Renal cortex interstitium (tissue), 11 donors: Measurements from ENCODE around the gene ANAPC16. TPM values are rescaled to one million over a fixed set of nuclear protein-coding genes. Genes with fewer than 3 reads are reported as not detected.
"Not testable (repeated sequence)": the region's sequence is repeated elsewhere in the genome, so short reads cannot be mapped to it uniquely, and the experiment has no call there.

Experiments
- DNase-seq, 11 donors: peaks; one replicate each; pipeline ENCODE4 v3.0.0-alpha.2; 2013; ENCODE audit warnings: low read depth in 9 of 11, low spot score in 4 of 11; ENCODE audit errors: extremely low read depth in 1 of 11
- polyA plus RNA-seq, 3 donors: library from polyadenylated mRNA; unstranded; fragments of 120-200 nt; gene quantifications; one replicate each; pipeline ENCODE4 v1.2.1, GENCODE V29; 2013; ENCODE audit not compliant: insufficient read length in 3 of 3

ANAPC16 gene
- polyA plus RNA-seq, 3 donors = 175 to 213 (median 178) TPM

DNA sequence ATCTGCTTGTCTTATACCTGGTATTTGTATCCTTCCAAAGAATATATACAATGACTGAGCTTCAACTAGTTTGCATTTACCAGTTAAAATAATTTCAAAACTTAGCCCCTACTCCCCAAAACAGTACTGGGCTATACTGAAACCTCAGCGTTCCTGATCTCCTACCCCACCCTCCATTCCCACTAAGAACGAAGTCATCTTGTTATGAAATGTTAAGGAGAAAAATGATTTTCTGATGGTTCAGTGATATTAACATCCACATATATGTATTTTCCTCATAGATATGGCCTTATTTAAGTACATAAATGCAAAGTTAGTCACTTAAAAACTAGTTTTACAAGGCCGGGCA lies 28.9 kb upstream of the ANAPC16 start:
- DNase-seq = no peak

DNA sequence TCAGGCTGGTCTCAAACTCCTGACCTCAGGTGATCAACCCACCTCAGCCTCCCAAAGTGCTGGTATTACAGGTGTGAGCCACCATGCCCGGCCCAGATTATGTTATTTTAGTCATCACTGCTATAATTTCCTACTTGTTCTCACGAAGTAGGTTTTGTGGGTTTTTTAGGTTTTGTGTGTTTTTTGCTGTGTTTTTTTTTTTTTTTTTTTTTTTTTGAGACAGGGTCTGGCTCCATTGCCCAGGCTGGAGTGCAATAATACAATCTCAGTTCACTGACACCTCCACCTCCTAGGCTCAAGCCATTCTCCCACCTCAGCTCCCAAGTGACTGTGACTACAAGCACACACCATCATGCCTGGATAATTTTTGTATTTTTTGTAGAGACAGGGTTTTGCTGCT lies 20.9 kb upstream of the ANAPC16 start:
- DNase-seq = no peak

DNA sequence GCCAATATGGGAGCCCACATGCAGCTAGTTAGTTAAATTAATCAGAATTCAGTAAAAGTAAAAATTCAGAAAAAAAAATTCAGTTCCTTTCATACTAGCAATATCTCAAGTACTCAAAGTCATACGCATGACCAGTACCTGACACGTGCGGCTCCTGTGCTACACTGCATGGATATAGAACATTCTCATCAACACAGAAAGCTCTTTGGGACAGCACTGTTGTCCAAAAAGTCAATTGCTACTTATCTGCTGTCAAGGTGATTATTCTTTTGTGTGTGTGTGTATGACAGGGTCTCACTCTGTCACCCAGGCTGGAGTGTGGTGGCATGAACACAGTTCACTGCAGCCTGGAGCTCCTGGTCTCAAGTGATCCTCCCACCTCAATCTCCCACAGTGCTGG lies 14.9 kb upstream of the ANAPC16 start:
- no peak for DNase-seq

DNA sequence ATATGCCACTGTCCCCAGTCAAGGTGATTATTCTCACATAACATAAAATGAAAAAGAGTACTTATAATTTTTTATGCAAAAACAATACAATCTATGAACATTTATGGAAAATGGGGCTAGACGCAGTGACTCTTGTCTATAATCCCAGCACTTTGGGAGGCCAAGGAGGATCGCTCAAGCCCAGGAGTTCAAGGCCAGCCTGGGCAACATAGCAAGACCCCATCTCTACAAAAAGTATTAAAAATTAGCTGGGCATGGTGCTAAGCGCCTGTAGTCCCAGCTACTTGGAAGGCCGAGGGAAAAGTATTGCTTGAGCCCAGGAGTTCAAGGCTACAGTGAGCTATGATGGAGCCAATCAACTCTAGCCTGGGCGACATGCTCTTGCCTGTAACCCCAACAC lies 14.5 kb upstream of the ANAPC16 start:
- DNase-seq = no peak

GRCh38 chr10:72204296-72204695 lies 11.5 kb upstream of the ANAPC16 start:
- no peak for DNase-seq

GRCh38 chr10:72204724-72205123 lies 11.1 kb upstream of the ANAPC16 start:
- no peak for DNase-seq

DNA sequence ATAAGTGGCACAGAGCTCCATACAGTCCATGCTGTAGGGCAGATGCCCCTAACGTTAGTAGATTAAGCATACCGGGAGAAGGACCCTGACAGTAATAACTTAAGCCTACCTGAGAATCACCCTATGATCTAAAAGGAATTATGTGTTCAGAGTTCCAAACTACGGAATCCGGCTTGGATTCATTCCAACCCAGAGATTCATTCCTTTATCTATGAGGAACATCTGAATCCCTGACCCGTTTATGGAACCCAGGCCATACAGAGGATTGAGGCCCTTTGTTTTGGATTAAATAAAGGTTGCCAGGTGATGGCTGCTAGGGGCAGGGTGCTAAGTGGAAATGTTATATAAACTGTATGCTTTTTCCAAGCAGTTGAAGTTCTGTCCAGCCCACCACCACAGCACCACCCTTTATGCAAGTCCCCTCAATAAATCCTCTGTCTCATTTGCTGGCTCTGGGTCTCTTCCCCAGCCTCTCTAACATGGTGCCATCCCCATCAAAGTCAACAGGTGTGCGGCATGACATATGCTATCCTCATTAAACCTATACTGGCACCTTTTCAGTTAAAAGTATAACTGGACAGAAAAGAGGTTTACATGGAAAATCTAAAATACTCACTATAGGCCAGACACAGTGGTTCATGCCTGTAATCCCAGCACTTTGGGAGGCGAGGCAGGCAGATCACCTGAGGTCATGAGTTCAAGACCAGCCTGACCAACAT lies 9.1 kb upstream of the ANAPC16 start:
- DNase-seq = no peak

DNA sequence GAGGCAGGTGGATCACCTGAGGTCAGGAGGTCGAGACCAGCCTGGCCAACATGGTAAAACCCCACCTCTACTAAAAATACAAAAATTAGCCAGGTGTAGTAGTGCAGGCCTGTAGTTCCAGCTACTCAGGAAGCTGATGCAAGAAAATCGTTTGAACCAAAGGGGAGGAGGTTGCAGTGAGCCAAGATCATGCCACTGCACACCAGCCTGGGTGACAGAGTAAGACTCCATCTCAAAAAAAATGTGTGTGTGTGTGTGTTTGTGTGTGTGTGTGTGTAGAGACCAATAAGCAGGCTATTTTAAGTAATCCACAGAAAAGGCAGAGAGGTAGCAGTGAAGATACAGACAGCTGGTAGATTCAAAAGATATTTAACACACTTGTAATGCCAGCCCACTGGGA lies 7.3 kb upstream of the ANAPC16 start:
- not testable (repeated sequence) for DNase-seq

DNA sequence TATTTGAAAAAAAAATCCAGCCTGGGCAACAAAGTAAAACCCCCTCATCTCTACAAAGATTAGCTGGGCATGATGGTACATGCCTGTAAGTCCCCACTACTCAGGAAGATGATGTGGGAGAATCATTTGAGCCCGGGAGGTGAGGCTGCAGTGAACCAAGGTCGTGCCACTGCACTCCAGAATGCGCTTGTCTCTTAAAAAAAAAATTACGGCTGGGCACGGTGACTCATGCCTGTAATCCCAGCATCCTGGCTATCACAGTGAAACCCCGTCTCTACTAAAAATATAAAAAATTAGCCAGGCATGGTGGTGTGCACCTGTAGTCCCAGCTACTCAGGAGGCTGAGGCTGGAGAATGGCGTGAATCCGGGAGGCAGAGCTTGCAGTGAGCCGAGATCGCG lies 4.4 kb upstream of the ANAPC16 start:
- not testable (repeated sequence) for DNase-seq

- DNase-seq = not testable (repeated sequence)
These were observed 4.0 kb upstream of the ANAPC16 start for GRCh38 chr10:72211832-72212231.

DNA sequence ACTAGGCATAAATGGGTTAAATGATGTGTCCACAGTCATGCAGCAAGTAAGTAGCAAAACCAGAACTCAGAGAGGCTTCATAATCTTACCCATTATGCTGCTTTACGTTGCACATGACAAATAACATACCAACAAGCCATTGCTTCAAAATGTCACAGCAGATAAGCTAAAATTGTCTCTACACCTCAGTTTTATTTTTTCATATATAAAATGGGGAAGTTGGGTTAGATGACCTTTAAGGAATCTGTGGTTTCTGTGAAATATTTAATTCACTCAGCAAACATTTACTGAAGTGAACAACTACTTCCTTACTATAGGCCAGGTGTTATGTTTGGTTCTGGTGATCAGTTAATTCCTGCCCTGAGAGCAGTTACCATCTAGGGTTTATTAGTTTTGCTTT lies 2.5 kb downstream of the ANAPC16 start:
- no peak for DNase-seq

DNA sequence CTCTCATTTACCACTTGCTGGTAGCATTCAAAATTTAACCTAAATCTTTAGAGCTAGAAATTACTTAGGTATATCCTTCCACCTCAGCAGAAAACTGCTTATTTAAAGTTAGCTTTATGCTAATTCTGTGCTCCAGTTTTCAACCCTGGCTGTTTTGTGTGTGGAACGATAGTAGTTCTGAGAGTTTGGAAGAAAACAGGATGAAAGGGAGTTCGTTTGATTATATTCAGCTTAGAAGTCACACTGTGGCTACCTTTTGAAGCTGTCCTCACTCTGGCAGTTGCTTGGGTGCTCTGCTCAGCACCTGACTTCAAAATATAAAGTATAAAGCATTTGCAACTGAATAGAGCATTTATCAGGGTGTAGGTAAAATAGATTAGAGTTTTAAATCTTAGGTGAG lies 2.9 kb downstream of the ANAPC16 start:
- no peak for DNase-seq

DNA sequence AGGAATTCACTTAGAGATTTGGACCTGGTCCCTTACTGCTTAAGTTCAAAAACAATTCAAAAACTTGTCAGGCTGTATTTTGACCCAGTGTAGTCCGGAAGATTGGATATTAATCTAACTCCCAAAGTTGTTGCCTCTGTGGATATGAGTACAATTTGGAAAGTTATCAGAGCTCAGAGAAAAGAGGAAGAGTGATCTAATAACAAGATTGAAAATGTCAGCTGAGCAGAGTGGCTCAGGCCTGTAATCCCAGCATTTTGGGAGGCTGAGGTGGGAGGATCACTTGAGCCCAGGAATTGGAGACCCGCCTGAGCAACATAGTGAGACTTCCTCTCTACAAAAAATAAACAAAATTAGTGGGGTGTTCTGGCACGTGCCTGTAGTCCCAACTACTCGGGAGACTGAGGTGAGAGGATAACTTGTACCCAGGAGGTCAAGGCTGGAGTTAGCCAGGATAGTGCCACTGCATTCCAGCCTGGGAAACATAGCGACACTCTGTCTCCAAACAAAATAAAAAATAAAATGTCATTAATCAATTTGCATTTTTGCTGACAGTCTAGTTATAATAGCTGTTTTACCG lies 3.5 kb downstream of the ANAPC16 start:
- DNase-seq = no peak

- DNase-seq = no peak
These were observed 4.8 kb downstream of the ANAPC16 start for GRCh38 chr10:72220637-72221036.

DNA sequence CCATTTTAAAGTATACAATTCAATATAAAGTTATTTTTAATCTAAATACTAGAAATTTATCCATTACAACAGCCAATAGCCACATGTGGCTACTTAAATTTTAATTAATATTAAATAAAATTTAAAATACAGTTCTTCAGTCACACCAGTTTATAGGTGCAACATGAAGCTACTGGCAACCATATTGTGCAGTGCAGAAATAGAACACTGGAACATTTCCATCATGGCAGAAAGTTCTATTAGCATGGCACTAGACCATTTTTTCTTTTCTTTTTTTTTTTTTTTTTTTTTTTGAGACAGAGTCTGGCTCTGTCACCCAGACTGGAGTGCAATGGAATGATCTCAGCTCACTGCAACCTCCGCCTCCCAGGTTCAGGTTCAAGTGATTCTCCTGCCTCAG lies 5.5 kb downstream of the ANAPC16 start:
- DNase-seq = no peak

GRCh38 chr10:72223743-72224101 lies 7.9 kb downstream of the ANAPC16 start:
- no peak for DNase-seq

GRCh38 chr10:72224191-72224590 lies 8.4 kb downstream of the ANAPC16 start:
- DNase-seq = not testable (repeated sequence)

DNA sequence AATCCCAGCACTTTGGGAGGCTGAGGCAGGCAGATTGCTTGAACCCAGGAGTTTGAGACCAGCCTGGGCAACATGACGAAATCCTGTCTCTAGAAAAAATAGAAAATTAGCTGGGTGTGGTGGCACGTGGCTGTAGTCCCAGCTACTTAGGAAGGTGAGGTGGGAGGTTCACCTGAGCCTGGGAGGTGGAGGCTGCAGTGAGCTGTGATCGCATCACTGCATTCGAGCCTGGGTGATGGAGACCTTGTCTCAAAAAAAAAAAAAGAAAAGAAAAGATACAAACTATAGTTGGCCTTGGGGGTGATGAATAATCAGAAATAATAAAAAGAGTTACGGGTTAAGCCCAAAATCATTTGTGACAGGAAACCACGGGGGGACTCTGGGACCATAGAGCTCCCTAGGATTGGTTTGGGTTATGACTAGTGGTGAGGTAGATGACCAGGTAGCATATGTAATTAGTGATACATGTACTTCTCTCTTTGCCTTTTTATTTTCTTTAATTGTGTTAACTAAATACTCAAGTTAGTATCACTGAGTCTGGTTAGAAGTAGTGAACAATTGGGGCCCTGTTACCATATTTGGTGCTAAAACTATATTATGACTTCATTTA lies 10.7 kb downstream of the ANAPC16 start:
- no peak for DNase-seq

GRCh38 chr10:72227826-72228225 lies 12.0 kb downstream of the ANAPC16 start:
- DNase-seq = no peak

GRCh38 chr10:72228318-72228751 lies 12.5 kb downstream of the ANAPC16 start:
- no peak for DNase-seq
